ENCODE results near the gene DTNA.

Gene DTNA

GRCh38 chr18:34834897-34835296 is 124.8 kb downstream of the DTNA start:
- H3K27ac ChIP-seq (ENCODE audit: low read depth, low read length), result no peak overlapping the region

GRCh38 chr18:34835466-34835865 is 125.4 kb downstream of the DTNA start:
- no peaks in the 10 kb centered on the region for H3F3A ChIP-seq (ENCODE audit: control insufficient read depth, insufficient read depth)
- TF ChIP-seq CTCF (IDR thresholded peaks at IDR 0.05; ENCODE audit: low read depth, low read length, poor library complexity, severe bottlenecking) (no peak), EZH2phosphoT487 (IDR thresholded peaks at IDR 0.05; ENCODE audit: borderline replicate concordance, low read length) (no peak)

More at GRCh38 chr18:34834897-34835296, 124.8 kb downstream of the DTNA start:
- Histone ChIP-seq H3K79me2 (ENCODE audit: control insufficient read depth, low read length) (no peaks in the 10 kb centered on the region), H3K4me1 (ENCODE audit: control insufficient read depth, low read length) (no peaks in the 10 kb centered on the region), H3K4me2 (ENCODE audit: low read length) (no peak overlapping the region), H3K9me2 (replicated peaks; ENCODE audit: control insufficient read depth, low read length) (no peaks in the 10 kb centered on the region), H4K20me1 (ENCODE audit: control insufficient read depth, insufficient read depth, low read depth, low read length) (no peaks in the 10 kb centered on the region), H3K27me3 (ENCODE audit: control insufficient read depth, low read length) (no peaks in the 10 kb centered on the region), H3K9me3 (ENCODE audit: control insufficient read depth, insufficient read depth, low read length) (no peaks in the 10 kb centered on the region), H3K4me3 (ENCODE audit: low read length) (no peak overlapping the region), H3F3A (ENCODE audit: control insufficient read depth, insufficient read depth) (no peaks in the 10 kb centered on the region), H3K36me3 (ENCODE audit: control insufficient read depth, low read length) (no peaks in the 10 kb centered on the region)
- no peak for TF ChIP-seq EZH2phosphoT487 (IDR thresholded peaks at IDR 0.05; ENCODE audit: borderline replicate concordance, low read length)
- TF ChIP-seq CTCF (IDR thresholded peaks at IDR 0.05; ENCODE audit: low read depth, low read length, poor library complexity, severe bottlenecking), result no peak

DNA sequence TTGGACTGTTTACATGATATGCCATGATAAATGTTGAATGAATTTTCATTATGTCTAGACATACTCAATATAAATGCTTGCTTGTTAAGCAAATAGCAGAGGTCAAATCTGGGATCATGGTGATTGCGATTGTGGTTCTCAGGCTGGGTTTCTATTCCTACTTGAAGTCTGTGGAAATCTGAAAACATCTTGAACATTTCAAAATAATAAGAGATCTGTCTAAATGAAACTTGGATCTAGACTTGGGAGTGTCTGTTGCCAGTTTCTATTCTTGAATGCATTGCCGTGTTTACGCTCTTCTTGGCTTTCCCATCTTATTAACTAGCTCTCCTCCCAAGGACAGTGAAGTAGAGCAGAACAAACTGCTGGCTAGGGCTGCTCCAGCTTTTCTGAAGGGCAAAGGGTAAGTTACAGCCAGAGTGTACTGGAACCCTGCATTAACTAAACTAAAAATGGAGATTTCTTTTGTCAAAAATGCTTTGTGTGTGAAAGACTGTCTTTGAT is 127.7 kb downstream of the DTNA start:
- H3K4me2 ChIP-seq (ENCODE audit: low read length), result no peak overlapping the region
- no peak overlapping the region for H3K4me3 ChIP-seq (ENCODE audit: low read length)
- TF ChIP-seq CTCF (IDR thresholded peaks at IDR 0.05; ENCODE audit: low read depth, low read length, poor library complexity, severe bottlenecking) (no peak), EZH2phosphoT487 (IDR thresholded peaks at IDR 0.05; ENCODE audit: borderline replicate concordance, low read length) (no peak)
- no peaks in the 10 kb centered on the region for H3K9me2 ChIP-seq (replicated peaks; ENCODE audit: control insufficient read depth, low read length)
- H3K36me3 ChIP-seq (ENCODE audit: control insufficient read depth, low read length), result no peaks in the 10 kb centered on the region
- H3K79me2 ChIP-seq (ENCODE audit: control insufficient read depth, low read length), result no peaks in the 10 kb centered on the region
- H3K27me3 ChIP-seq (ENCODE audit: control insufficient read depth, low read length), result 0 out of 2 replicates have a peak, but pooled peaks cover 4% of the 10 kb centered on the region
- H3K9me3 ChIP-seq (ENCODE audit: control insufficient read depth, insufficient read depth, low read length), result no peaks in the 10 kb centered on the region
- no peaks in the 10 kb centered on the region for H3K4me1 ChIP-seq (ENCODE audit: control insufficient read depth, low read length)
- H4K20me1 ChIP-seq (ENCODE audit: control insufficient read depth, insufficient read depth, low read depth, low read length), result no peaks in the 10 kb centered on the region
- no peak overlapping the region for H3K27ac ChIP-seq (ENCODE audit: low read depth, low read length)
- H3F3A ChIP-seq (ENCODE audit: control insufficient read depth, insufficient read depth), result no peaks in the 10 kb centered on the region

More at GRCh38 chr18:34835466-34835865, 125.4 kb downstream of the DTNA start:
- Histone ChIP-seq H3K4me2 (ENCODE audit: low read length) (no peak overlapping the region), H3K9me2 (replicated peaks; ENCODE audit: control insufficient read depth, low read length) (no peaks in the 10 kb centered on the region), H3K27ac (ENCODE audit: low read depth, low read length) (no peak overlapping the region), H3K9me3 (ENCODE audit: control insufficient read depth, insufficient read depth, low read length) (no peaks in the 10 kb centered on the region), H3K27me3 (ENCODE audit: control insufficient read depth, low read length) (no peaks in the 10 kb centered on the region), H3K4me3 (ENCODE audit: low read length) (no peak overlapping the region), H3K4me1 (ENCODE audit: control insufficient read depth, low read length) (no peaks in the 10 kb centered on the region), H3K79me2 (ENCODE audit: control insufficient read depth, low read length) (no peaks in the 10 kb centered on the region), H3K36me3 (ENCODE audit: control insufficient read depth, low read length) (no peaks in the 10 kb centered on the region), H4K20me1 (ENCODE audit: control insufficient read depth, insufficient read depth, low read depth, low read length) (no peaks in the 10 kb centered on the region)

All from DOHH2 (cell line).